ENCODE results near the gene GALNT2.

The GALNT2 gene

GRCh38 chr1:230308039-230308438 is 241.0 kb downstream of the GALNT2 start:
- in situ Hi-C loops (cut with HindIII; ENCODE audit: low sequenced_read_pairs) = no loop called here

GRCh38 chr1:230308821-230309220 is 241.8 kb downstream of the GALNT2 start:
- in situ Hi-C loops (cut with HindIII; ENCODE audit: low sequenced_read_pairs) = no loop called here

GRCh38 chr1:230309646-230310177 is 242.7 kb downstream of the GALNT2 start:
- in situ Hi-C loops (cut with HindIII; ENCODE audit: low sequenced_read_pairs) = no loop called here

GRCh38 chr1:230310381-230311163 is 243.5 kb downstream of the GALNT2 start:
- in situ Hi-C loops (cut with HindIII; ENCODE audit: low sequenced_read_pairs) = no loop called here

GRCh38 chr1:230312676-230313075 is 245.6 kb downstream of the GALNT2 start:
- in situ Hi-C loops (cut with HindIII; ENCODE audit: low sequenced_read_pairs) = no loop called here

- in situ Hi-C loops (cut with HindIII; ENCODE audit: low sequenced_read_pairs) = no loop called here
Measured at GRCh38 chr1:230313453-230314141, 246.6 kb downstream of the GALNT2 start.

GRCh38 chr1:230314142-230314470 is 247.1 kb downstream of the GALNT2 start:
- in situ Hi-C loops (cut with HindIII; ENCODE audit: low sequenced_read_pairs) = no loop called here

GRCh38 chr1:230315099-230315498 is 248.1 kb downstream of the GALNT2 start:
- in situ Hi-C loops (cut with HindIII; ENCODE audit: low sequenced_read_pairs) = no loop called here

GRCh38 chr1:230316864-230317745 is 250.1 kb downstream of the GALNT2 start:
- in situ Hi-C loops (cut with HindIII; ENCODE audit: low sequenced_read_pairs) = no loop called here

- in situ Hi-C loops (cut with HindIII; ENCODE audit: low sequenced_read_pairs) = no loop called here
Measured at GRCh38 chr1:230317823-230318819, 251.1 kb downstream of the GALNT2 start.

GRCh38 chr1:230319014-230319747 is 252.1 kb downstream of the GALNT2 start:
- in situ Hi-C loops (cut with HindIII; ENCODE audit: low sequenced_read_pairs) = no loop called here

- in situ Hi-C loops (cut with HindIII; ENCODE audit: low sequenced_read_pairs) = loop anchor here (5.0 kb wide), 1 partner anchor 61 kb away; no protein-coding TSS in a partner anchor
Measured at GRCh38 chr1:230320804-230321203, 253.8 kb downstream of the GALNT2 start.

GRCh38 chr1:230321341-230321740 is 254.3 kb downstream of the GALNT2 start:
- in situ Hi-C loops (cut with HindIII; ENCODE audit: low sequenced_read_pairs) = loop anchor here (5.0 kb wide), 1 partner anchor 61 kb away; no protein-coding TSS in a partner anchor

GRCh38 chr1:230321741-230322420 is 254.8 kb downstream of the GALNT2 start:
- in situ Hi-C loops (cut with HindIII; ENCODE audit: low sequenced_read_pairs) = loop anchor here (5.0 kb wide), 1 partner anchor 60 kb away; no protein-coding TSS in a partner anchor

- in situ Hi-C loops (cut with HindIII; ENCODE audit: low sequenced_read_pairs) = loop anchor here (5.0 kb wide), 1 partner anchor 60 kb away; no protein-coding TSS in a partner anchor
Measured at GRCh38 chr1:230322421-230322756, 255.4 kb downstream of the GALNT2 start.

- in situ Hi-C loops (cut with HindIII; ENCODE audit: low sequenced_read_pairs) = loop anchor here (5.0 kb wide), 1 partner anchor 59 kb away; no protein-coding TSS in a partner anchor
Measured at GRCh38 chr1:230322967-230323547, 256.0 kb downstream of the GALNT2 start.

GRCh38 chr1:230323686-230324085 is 256.6 kb downstream of the GALNT2 start:
- in situ Hi-C loops (cut with HindIII; ENCODE audit: low sequenced_read_pairs) = loop anchor here (5.0 kb wide), 1 partner anchor 59 kb away; no protein-coding TSS in a partner anchor

Data from endothelial cell of hepatic sinusoid (primary cell).